ENCODE measurements around the gene SMAD2.
"Not testable (repeated sequence)": the region's sequence is repeated elsewhere in the genome, so short reads cannot be mapped to it uniquely, and the experiment has no call there.

SMAD2 gene

DNA sequence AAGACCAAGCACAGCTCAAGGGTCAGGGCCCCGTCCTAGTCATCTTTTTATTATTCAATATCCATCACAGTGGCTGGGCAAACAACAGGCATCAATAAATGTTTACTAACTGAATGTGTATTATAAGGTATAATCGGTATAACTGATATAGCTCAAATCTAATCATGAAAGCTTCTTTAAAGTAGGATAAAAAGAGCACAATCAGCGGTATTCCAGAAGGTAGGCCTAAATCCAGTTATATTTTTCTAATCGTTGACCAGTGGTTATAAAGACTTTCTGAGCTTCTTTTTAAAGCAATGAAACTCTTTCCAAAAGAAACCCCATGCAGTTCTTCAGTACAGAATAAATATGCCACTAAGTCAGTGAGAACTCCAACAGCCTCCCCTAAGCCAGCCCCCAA, 92.1 kb downstream of the SMAD2 start:
- TF ChIP-seq, protein P1, sequence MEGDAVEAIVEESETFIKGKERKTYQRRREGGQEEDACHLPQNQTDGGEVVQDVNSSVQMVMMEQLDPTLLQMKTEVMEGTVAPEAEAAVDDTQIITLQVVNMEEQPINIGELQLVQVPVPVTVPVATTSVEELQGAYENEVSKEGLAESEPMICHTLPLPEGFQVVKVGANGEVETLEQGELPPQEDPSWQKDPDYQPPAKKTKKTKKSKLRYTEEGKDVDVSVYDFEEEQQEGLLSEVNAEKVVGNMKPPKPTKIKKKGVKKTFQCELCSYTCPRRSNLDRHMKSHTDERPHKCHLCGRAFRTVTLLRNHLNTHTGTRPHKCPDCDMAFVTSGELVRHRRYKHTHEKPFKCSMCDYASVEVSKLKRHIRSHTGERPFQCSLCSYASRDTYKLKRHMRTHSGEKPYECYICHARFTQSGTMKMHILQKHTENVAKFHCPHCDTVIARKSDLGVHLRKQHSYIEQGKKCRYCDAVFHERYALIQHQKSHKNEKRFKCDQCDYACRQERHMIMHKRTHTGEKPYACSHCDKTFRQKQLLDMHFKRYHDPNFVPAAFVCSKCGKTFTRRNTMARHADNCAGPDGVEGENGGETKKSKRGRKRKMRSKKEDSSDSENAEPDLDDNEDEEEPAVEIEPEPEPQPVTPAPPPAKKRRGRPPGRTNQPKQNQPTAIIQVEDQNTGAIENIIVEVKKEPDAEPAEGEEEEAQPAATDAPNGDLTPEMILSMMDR (IDR thresholded peaks at IDR 0.05; ENCODE audit: low read depth, low read length, missing control alignments), result no peak
- H3K4me3 ChIP-seq (replicated peaks; ENCODE audit: low read depth, low read length), result no peak overlapping the region
- no peak for DNase-seq (ENCODE audit: extremely low read depth, low read depth)

DNA sequence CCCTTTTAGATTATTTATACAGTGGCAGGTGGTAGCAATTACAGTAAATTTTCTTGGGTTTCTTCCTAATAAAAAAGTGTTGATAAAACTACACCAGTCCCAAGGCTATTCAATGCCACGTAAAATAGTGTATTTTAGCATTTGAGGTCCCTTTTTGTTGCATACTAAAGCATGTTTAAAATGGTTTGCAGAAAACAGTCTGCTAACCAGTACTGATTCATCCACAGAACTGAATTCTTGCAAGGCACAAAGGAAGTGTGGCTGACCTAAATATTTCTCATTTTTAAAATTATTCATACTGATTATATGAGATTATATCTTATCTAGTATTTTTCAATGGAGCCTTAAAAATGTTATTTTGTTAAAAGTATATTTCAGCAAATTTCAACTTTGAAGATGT, 98.1 kb downstream of the SMAD2 start:
- no peak overlapping the region for H3K4me3 ChIP-seq (replicated peaks; ENCODE audit: low read depth, low read length)
- TF ChIP-seq, protein P1 (IDR thresholded peaks at IDR 0.05; ENCODE audit: low read depth, low read length, missing control alignments), result no peak
- DNase-seq (ENCODE audit: extremely low read depth, low read depth), result no peak

DNA sequence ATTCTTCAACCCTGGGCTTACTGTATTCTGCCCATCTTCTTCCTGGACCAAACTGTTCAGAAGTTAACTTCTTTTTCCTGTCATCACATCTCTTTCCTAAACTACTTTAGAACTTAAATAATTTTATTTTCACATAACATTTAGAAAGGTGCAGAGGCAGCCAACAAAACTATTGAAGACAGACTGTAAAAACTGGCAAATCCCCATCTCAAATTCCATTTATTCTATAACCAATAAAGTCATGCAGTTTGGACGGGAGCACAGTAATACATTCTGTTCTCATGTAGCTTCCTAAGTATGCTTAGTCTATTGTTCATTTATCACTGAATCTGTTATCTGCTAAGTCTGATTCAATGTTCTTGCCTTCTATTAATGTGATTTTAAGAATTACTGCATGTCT, 99.1 kb downstream of the SMAD2 start:
- no peak for DNase-seq (ENCODE audit: extremely low read depth, low read depth)
- TF ChIP-seq, protein P1 (IDR thresholded peaks at IDR 0.05; ENCODE audit: low read depth, low read length, missing control alignments), result no peak
- no peak overlapping the region for H3K4me3 ChIP-seq (replicated peaks; ENCODE audit: low read depth, low read length)

DNA sequence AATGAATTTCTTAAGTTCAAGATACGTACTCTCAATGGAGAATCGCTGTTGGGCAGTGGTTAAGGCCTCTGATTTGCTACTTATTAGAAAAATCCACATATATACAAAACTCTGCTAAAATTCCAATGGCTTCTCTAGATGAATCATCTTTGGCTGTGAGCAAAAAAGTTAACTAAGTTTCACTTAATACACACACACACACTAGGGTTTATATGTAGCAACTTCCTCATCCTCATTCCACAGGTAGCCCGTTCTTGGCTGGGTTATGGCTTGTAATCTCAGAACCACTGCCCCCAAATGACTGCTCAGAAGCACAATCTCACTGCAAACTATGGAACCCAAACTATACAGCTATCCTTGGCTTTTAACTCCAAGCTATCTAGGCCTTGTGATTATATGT, 99.7 kb downstream of the SMAD2 start:
- TF ChIP-seq, protein P1 (IDR thresholded peaks at IDR 0.05; ENCODE audit: low read depth, low read length, missing control alignments), result no peak
- DNase-seq (ENCODE audit: extremely low read depth, low read depth), result no peak
- H3K4me3 ChIP-seq (replicated peaks; ENCODE audit: low read depth, low read length), result no peak overlapping the region

DNA sequence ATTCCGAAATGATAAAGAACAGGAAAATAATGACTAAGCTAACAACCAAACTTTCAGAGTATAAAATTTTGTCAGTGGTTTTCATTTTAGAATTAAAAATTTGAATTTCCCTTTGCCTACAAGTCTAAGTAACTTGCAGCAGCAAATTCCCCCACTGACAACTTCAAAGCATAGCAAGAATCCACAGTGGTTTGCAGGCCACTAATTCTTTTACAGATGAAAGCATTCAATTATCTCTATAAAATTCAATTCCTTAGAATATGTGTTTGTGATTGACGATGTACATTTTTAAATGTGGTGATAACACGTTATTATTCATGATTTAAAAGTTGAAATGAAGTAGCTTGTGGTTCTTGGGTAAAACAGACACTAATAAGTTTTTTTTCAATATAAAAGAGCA, 100.6 kb downstream of the SMAD2 start:
- TF ChIP-seq, protein P1 (IDR thresholded peaks at IDR 0.05; ENCODE audit: low read depth, low read length, missing control alignments), result no peak
- H3K4me3 ChIP-seq (replicated peaks; ENCODE audit: low read depth, low read length), result no peak overlapping the region
- no peak for DNase-seq (ENCODE audit: extremely low read depth, low read depth)

DNA sequence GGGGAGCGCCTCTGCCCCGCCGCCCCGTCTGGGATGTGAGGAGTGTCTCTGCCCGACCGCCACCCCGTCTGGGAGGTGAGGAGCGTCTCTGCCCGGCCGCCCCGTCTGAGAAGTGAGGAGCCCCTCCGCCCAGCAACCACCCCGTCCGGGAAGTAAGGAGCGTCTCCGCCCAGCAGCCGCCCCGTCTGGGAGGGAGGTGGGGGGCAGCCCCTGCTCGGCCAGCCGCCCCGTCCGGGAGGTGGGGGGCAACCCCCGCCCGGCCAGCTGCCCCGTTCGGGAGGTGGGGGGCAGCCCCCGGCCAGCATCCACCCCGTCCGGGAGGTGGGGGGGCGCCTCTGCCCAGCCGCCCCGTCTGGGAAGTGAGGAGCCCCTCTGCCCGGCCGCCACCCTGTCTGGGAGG, 102.4 kb downstream of the SMAD2 start:
- DNase-seq (ENCODE audit: extremely low read depth, low read depth), result not testable (repeated sequence)

DNA sequence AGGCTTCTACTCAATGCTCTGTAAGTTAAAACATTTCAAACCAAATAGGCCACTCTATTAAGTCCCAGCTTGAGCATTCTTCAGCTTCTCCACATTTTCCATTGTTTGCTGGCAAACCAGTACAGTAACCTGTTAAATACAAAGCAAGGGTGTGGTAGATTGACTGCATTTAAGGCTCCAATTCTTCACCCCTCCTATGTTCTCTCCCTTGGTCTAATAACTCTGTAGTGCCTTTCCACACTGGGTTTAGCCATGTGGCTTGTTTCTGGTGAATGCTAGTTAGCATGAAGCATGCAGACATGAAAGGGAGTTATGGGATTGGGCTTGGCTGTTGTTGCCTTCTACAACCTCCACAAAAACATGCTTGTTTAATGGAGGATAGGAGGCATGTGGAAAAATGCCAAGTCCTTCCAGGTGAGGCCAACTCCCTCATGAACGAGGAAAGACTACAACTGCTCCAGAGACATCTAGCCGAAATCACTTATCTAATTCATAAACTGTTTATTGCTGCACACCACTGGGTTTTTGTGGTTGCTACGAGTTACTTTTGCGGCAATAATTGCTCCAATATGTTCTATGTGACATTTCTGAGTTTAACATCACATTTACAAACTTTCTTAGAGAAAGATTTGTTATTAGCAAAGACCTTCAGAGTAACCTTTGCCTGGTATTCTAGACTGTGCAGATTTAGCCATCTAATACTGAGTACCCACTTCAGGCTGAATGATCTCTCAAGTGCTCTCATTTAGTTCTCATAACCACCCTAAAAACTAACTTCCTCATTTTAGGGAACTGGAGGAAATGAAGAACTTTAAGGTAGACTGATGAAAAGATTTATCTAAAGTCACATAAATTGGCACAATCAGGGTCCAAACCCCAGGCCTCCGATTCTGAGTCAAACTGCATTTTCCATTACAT, 104.0 kb downstream of the SMAD2 start:
- DNase-seq (ENCODE audit: extremely low read depth, low read depth), result no peak
- H3K4me3 ChIP-seq (replicated peaks; ENCODE audit: low read depth, low read length), result no peak overlapping the region
- TF ChIP-seq, protein P1 (IDR thresholded peaks at IDR 0.05; ENCODE audit: low read depth, low read length, missing control alignments), result no peak

More for the DNA sequence above, 102.4 kb downstream of the SMAD2 start:
- H3K4me3 ChIP-seq (replicated peaks; ENCODE audit: low read depth, low read length), result not testable (repeated sequence)

All from HFF-Myc (cell line).